Measurements from ENCODE around the gene SYNGAP1. TPM values are rescaled to one million over a fixed set of nuclear protein-coding genes. Genes with fewer than 3 reads are reported as not detected.

SYNGAP1 gene
- total and polyA plus RNA-seq, 9 of the 15 experiments (the other 6 are each of a cell fraction or from before 2014, with no cell fraction given): 0.01 to 22.8 (median 3.2) TPM

- TF ChIP-seq RREB1 (CRISPR knock-in tag; IDR thresholded peaks at IDR 0.05) (no peak), JUND (IDR thresholded peaks at IDR 0.05; ENCODE audit: borderline replicate concordance, low read depth, low read length) (0 out of 2 replicates have a peak, but pooled peaks have one; percentile 20), JUND (tag; IDR thresholded peaks at IDR 0.05; ENCODE audit: borderline replicate concordance, low read depth, low read length) (no peak), TAL1 (IDR thresholded peaks at IDR 0.05) (0 out of 2 replicates have a peak, but pooled peaks have one; percentile 45), ARID1B (IDR thresholded peaks at IDR 0.05) (peak; percentile 64)
These were observed 58.0 kb downstream of the SYNGAP1 start (continued) for GRCh38 chr6:33477864-33478263.

GRCh38 chr6:33481192-33481591 is 61.3 kb downstream of the SYNGAP1 start:
- CTCF ChIA-PET (ENCODE audit: low intra/inter-chr PET ratio): no interaction called here
- no peak for DNase-seq (ENCODE audit: extremely low read depth in 1 of 4, low spot score in 3 of 4)

More at GRCh38 chr6:33481192-33481591, 61.3 kb downstream of the SYNGAP1 start:
- intact Hi-C loops (cut with micrococcal nuclease) (no loop called here), in situ Hi-C loops (cut with MboI) (no loop called here)
- Histone ChIP-seq H3K9me1 (ENCODE audit: control insufficient read depth, insufficient read depth, low read length) (no peaks in the 10 kb centered on the region), H3K4me1 (replicated peaks in 1 of 2; ENCODE audit: control insufficient read depth in 2 of 2, insufficient read depth in 2 of 2, low read length in 2 of 2) (peaks cover 8 to 9% of the 10 kb centered on the region in 2 experiments; a peak in 4 of 5 replicates), H3K4me2 (ENCODE audit: insufficient read depth, low read length) (no peak overlapping the region), H3K4me3 (no peak overlapping the region), H3K36me3 (ENCODE audit: control insufficient read depth, insufficient read depth, low read length) (no peaks in the 10 kb centered on the region), H3K9ac (ENCODE audit: insufficient read depth in 1 of 2, low read depth in 2 of 2, low read length in 2 of 2) (no peak overlapping the region), H3K27me3 (ENCODE audit: control insufficient read depth in 2 of 2, insufficient read depth in 2 of 2, low read length in 2 of 2) (no peaks in the 10 kb centered on the region), H3K79me2 (ENCODE audit: control insufficient read depth, insufficient read depth, low read length) (no peaks in the 10 kb centered on the region), H3K27ac (ENCODE audit: extremely low read depth, low read depth, low read length) (no peak overlapping the region), H3K9me3 (replicated peaks; ENCODE audit: control insufficient read depth, insufficient read depth, low read depth, low read length) (no peaks in the 10 kb centered on the region), H2AFZ (ENCODE audit: low read depth, low read length) (no peak overlapping the region; the same call in 1 of the 2 replicates), H4K20me1 (replicated peaks; ENCODE audit: control insufficient read depth, insufficient read depth, low read length) (no peaks in the 10 kb centered on the region)
- POLR2A ChIA-PET: interaction anchor here (1.2 kb wide), 1 partner anchor 9 kb away, joined by 3 read pairs; no protein-coding TSS in a partner anchor
- peak; percentile 77; the same call in 2 of the 3 replicates for ATAC-seq
- TF ChIP-seq CTCF (IDR thresholded peaks at IDR 0.05 in 2 of 3, conservative IDR thresholded peaks at IDR 0.05 in 1 of 3; ENCODE audit: insufficient read depth in 2 of 3, low read depth in 1 of 3, low read length in 3 of 3) (peak in 1 of 3 experiments; percentile 31; a peak in 2 of 6 replicates), HDAC1 (IDR thresholded peaks at IDR 0.05) (no peak), SRSF3 (IDR thresholded peaks at IDR 0.05; ENCODE audit: insufficient read depth, low read length) (no peak), RAD21 (CRISPR knock-in tag; conservative IDR thresholded peaks at IDR 0.05 in 1 of 2, IDR thresholded peaks at IDR 0.05 in 1 of 2) (peak in 1 of 2 experiments; percentile 19; a peak in 1 of 4 replicates)
- whole genome bisulfite sequencing (ENCODE audit: insufficient coverage, low coverage, missing lambda C conversion rate): 8% methylated on average over 1 of the region's 1 CpG
- BruUV-seq (replicated peaks): no TSS peak
- no peak for FAIRE-seq
